ENCODE results near the gene DYNC1H1.

GRCh38 chr14:102028733-102029132 is 64.4 kb downstream of the DYNC1H1 start:
- TF ChIP-seq POLR2A (IDR thresholded peaks at IDR 0.05) (no peak), CTCF (IDR thresholded peaks at IDR 0.05) (no peak)
